Keratinocyte (primary cell): ENCODE results near the gene MYBBP1A. TPM values are rescaled to one million over a fixed set of nuclear protein-coding genes. Genes with fewer than 3 reads are reported as not detected.

Experiments
- DNase-seq: peaks from one replicate; pipeline ENCODE4 v3.0.0-alpha.2; 2011; ENCODE audit warnings: low read depth, missing footprints, low spot score
- FAIRE-seq: peaks from 2 replicates; lab custom pipeline; 2011; peaks lifted over from hg19 to GRCh38; lab: Jason Lieb, UNC
- H2AFZ ChIP-seq: 2 replicates; pipeline ENCODE4 v1.6.0; 2012; ENCODE audit warnings: low read length, control low read depth, inconsistent platforms; ENCODE audit not compliant: control insufficient read depth
- H3K27ac ChIP-seq: 2 replicates; pipeline ENCODE4 v1.5.1; 2011; ENCODE audit warnings: low read length; ENCODE audit not compliant: control insufficient read depth, insufficient read depth
- H3K27me3 ChIP-seq: 3 replicates; pipeline ENCODE4 v1.6.0; 2011; ENCODE audit warnings: low read length; ENCODE audit not compliant: control insufficient read depth, insufficient read depth; ENCODE audit errors: extremely low read depth
- H3K36me3 ChIP-seq, 2 experiments: 2 replicates in 1 of 2; 3 replicates in 1 of 2; pipeline ENCODE4 v1.5.1; 2011; ENCODE audit warnings: low read length in 2 of 2, mild to moderate bottlenecking in 1 of 2; ENCODE audit not compliant: control insufficient read depth in 2 of 2, insufficient read depth in 2 of 2; ENCODE audit errors: extremely low read depth in 1 of 2
- H3K4me1 ChIP-seq: 3 replicates; pipeline ENCODE4 v1.5.1; 2011; ENCODE audit warnings: low read length; ENCODE audit not compliant: control insufficient read depth, insufficient read depth; ENCODE audit errors: extremely low read depth
- H3K4me2 ChIP-seq: 3 replicates; pipeline ENCODE4 v1.6.0; 2011; ENCODE audit warnings: low read depth, low read length; ENCODE audit not compliant: control insufficient read depth, insufficient read depth; ENCODE audit errors: extremely low read depth
- H3K4me3 ChIP-seq, 3 experiments: fragments of 200-600 bp in 1 of 3; sonication (generic) in 1 of 3; 2 replicates in 2 of 3; 3 replicates in 1 of 3; pipeline ENCODE4 v1.5.1; 2011 to 2016; ENCODE audit warnings: low read length in 3 of 3, mild to moderate bottlenecking in 3 of 3, control low read depth in 2 of 3, inconsistent platforms in 1 of 3, low read depth in 1 of 3, mixed read lengths in 1 of 3, mixed run types in 1 of 3, moderate library complexity in 1 of 3; ENCODE audit not compliant: control insufficient read depth in 2 of 3, insufficient read depth in 2 of 3; ENCODE audit errors: extremely low read depth in 1 of 3
- H3K79me2 ChIP-seq: 2 replicates; pipeline ENCODE4 v1.6.0; 2012; ENCODE audit warnings: low read length; ENCODE audit not compliant: control insufficient read depth, insufficient read depth
- H3K9ac ChIP-seq: 3 replicates; pipeline ENCODE4 v1.6.0; 2011; ENCODE audit warnings: low read length; ENCODE audit not compliant: control insufficient read depth, insufficient read depth; ENCODE audit errors: extremely low read depth
- H3K9me1 ChIP-seq: 3 replicates; pipeline ENCODE4 v1.6.0; 2011; ENCODE audit warnings: low read length; ENCODE audit not compliant: control insufficient read depth, insufficient read depth; ENCODE audit errors: extremely low read depth
- H3K9me3 ChIP-seq: 2 replicates; pipeline ENCODE4 v1.5.1; 2012; ENCODE audit warnings: low read depth, low read length; ENCODE audit not compliant: control insufficient read depth
- H4K20me1 ChIP-seq: 3 replicates; pipeline ENCODE4 v1.6.0; 2011; ENCODE audit warnings: low read length; ENCODE audit not compliant: control insufficient read depth, insufficient read depth; ENCODE audit errors: extremely low read depth
- EZH2 ChIP-seq: IDR thresholded peaks from one replicate; pipeline ENCODE4 v1.6.1; 2012; ENCODE audit warnings: inconsistent platforms, mild to moderate bottlenecking, low read length, moderate library complexity
- dilution Hi-C: fragments of 300-500 bp; cut with MboI; formaldehyde crosslinking; loops from one replicate; pipeline ENCODE4 v1.7.0; 2020; ENCODE audit warnings: low sequenced_read_pairs; ENCODE audit not compliant: extremely low pct_ligation_motif_present
- polyA plus RNA-seq, 5 experiments: library from polyadenylated mRNA; depleted of rRNA in 3 of 5; stranded (reverse) in 3 of 5; stranded (forward) in 1 of 5; unstranded in 1 of 5; fragments of >200 nt; gene quantifications; 1 replicate in 1 of 5; 2 replicates in 3 of 5; 3 replicates in 1 of 5; pipeline versions ENCODE4 v1.2.1 to v1.2.3, GENCODE V29; 2011 to 2012; ENCODE audit warnings: missing spikeins in 2 of 5, low read depth in 1 of 5, low replicate concordance in 1 of 5
- TF ChIP-seq, protein P1 (sequence below), 3 experiments: IDR thresholded peaks in 1 of 3; conservative IDR thresholded peaks in 1 of 3; optimal IDR thresholded peaks in 1 of 3; 2 replicates in 2 of 3; 3 replicates in 1 of 3; pipeline versions ENCODE3 to v1.5.1; 2011; ENCODE audit warnings: low read length in 3 of 3, mild to moderate bottlenecking in 3 of 3, moderate library complexity in 2 of 3, control low read depth in 1 of 3, inconsistent platforms in 1 of 3; ENCODE audit not compliant: insufficient read depth in 2 of 3; ENCODE audit errors: extremely low read depth in 1 of 3

MYBBP1A gene
- polyA plus RNA-seq, 1 donor (not counting 4 experiments of a cell fraction or from before 2014, with no cell fraction given), result 20.5 TPM

DNA sequence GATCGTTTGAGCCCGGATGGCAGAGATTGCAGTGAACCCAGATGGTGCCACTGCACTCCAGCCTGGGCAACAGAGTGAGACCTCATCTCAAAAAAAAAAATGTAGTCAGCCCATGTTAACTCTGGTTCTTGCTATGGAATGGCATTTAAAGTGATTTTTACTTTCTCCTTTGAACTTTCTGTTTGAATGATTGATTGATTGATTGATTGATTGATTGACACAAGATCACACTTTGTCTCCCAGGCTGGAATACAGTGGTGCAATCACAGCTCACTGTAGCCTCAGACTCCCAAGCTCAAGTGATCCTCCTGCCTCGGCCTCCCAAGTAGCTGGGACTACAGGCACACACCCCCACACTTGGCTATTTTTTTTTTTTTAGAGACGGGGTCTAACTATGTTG is 46.1 kb upstream of the MYBBP1A start:
- dilution Hi-C loops, result no loop called here
- Histone ChIP-seq H3K4me3 (no peak overlapping the region), H3K4me2 (no peak overlapping the region), H3K27ac (no peak overlapping the region), H3K9me3 (no peaks in the 10 kb centered on the region), H4K20me1 (no peaks in the 10 kb centered on the region), H3K27me3 (peaks cover 17% of the 10 kb centered on the region), H3K4me1 (no peaks in the 10 kb centered on the region), H3K36me3 (no peaks in the 10 kb centered on the region), H2AFZ (no peak overlapping the region), H3K79me2 (no peaks in the 10 kb centered on the region), H3K9ac (no peak overlapping the region), H3K9me1 (no peaks in the 10 kb centered on the region)
- FAIRE-seq (no peak), DNase-seq (no peak)
- TF ChIP-seq, protein P1, sequence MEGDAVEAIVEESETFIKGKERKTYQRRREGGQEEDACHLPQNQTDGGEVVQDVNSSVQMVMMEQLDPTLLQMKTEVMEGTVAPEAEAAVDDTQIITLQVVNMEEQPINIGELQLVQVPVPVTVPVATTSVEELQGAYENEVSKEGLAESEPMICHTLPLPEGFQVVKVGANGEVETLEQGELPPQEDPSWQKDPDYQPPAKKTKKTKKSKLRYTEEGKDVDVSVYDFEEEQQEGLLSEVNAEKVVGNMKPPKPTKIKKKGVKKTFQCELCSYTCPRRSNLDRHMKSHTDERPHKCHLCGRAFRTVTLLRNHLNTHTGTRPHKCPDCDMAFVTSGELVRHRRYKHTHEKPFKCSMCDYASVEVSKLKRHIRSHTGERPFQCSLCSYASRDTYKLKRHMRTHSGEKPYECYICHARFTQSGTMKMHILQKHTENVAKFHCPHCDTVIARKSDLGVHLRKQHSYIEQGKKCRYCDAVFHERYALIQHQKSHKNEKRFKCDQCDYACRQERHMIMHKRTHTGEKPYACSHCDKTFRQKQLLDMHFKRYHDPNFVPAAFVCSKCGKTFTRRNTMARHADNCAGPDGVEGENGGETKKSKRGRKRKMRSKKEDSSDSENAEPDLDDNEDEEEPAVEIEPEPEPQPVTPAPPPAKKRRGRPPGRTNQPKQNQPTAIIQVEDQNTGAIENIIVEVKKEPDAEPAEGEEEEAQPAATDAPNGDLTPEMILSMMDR (optimal IDR thresholded peaks at IDR 0.05 in 1 of 3, IDR thresholded peaks at IDR 0.05 in 1 of 3, conservative IDR thresholded peaks at IDR 0.05 in 1 of 3; ENCODE audit: extremely low read depth in 1 of 3, insufficient read depth in 2 of 3, low read length in 3 of 3), result no peak
- no peak for TF ChIP-seq EZH2

DNA sequence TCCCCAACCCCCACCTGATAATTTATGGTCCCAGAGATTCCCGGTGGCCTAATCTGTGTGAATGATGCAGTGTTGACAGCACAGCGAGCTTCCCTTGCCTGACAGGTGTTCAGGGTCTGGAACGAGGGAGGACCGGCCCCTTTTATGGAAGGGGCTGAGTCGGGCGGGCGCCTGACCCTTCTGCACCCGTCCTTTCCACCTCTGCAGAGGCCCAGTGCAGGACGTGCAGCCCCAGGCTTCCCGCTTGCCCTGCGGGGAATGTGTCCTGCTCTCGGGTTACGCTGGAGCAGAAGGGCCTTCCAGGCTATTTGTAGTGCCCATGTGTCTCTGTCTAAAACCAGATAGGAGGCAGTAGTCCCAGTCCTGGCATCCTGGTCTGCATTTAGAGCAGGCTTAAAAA is 45.4 kb upstream of the MYBBP1A start:
- H3K4me1 ChIP-seq, result no peaks in the 10 kb centered on the region
- DNase-seq (no peak), FAIRE-seq (no peak)
- peaks cover 17% of the 10 kb centered on the region for H3K27me3 ChIP-seq
- no peak overlapping the region for H3K4me3 ChIP-seq
- H3K36me3 ChIP-seq, result no peaks in the 10 kb centered on the region
- no peaks in the 10 kb centered on the region for H3K9me1 ChIP-seq
- H3K9me3 ChIP-seq, result no peaks in the 10 kb centered on the region
- dilution Hi-C loops, result no loop called here
- TF ChIP-seq, protein P1 (optimal IDR thresholded peaks at IDR 0.05 in 1 of 3, IDR thresholded peaks at IDR 0.05 in 1 of 3, conservative IDR thresholded peaks at IDR 0.05 in 1 of 3; ENCODE audit: extremely low read depth in 1 of 3, insufficient read depth in 2 of 3, low read length in 3 of 3), result no peak
- no peak for TF ChIP-seq EZH2
- no peaks in the 10 kb centered on the region for H3K79me2 ChIP-seq
- H3K27ac ChIP-seq, result no peak overlapping the region
- H3K4me2 ChIP-seq, result no peak overlapping the region
- H4K20me1 ChIP-seq, result no peaks in the 10 kb centered on the region
- no peak overlapping the region for H2AFZ ChIP-seq
- H3K9ac ChIP-seq, result no peak overlapping the region
